IPS-20b (cell line): ENCODE results near the gene GGA1.

Experiments used
- H3K27ac ChIP-seq: one replicate; pipeline ENCODE4 v1.5.1; 2013; ENCODE audit warnings: low read length
- H3K27me3 ChIP-seq: 2 replicates; pipeline ENCODE4 v1.6.1; 2013; ENCODE audit warnings: mild to moderate bottlenecking, low read length, inconsistent platforms; ENCODE audit not compliant: insufficient read depth
- H3K36me3 ChIP-seq: 2 replicates; pipeline ENCODE4 v1.6.1; 2013; ENCODE audit warnings: low read depth, mild to moderate bottlenecking, inconsistent platforms, low read length, moderate library complexity; ENCODE audit not compliant: insufficient read depth
- H3K4me1 ChIP-seq: 2 replicates; pipeline ENCODE4 v1.6.1; 2013; ENCODE audit warnings: mild to moderate bottlenecking, control low read depth, inconsistent platforms, low read length, moderate library complexity; ENCODE audit not compliant: insufficient read depth
- H3K4me3 ChIP-seq: 2 replicates; pipeline ENCODE4 v1.5.1; 2013; ENCODE audit warnings: mild to moderate bottlenecking, low read length, inconsistent platforms
- H3K9ac ChIP-seq: 2 replicates; pipeline ENCODE4 v1.6.1; 2013; ENCODE audit warnings: low read depth, mild to moderate bottlenecking, inconsistent platforms, low read length, moderate library complexity
- H3K9me3 ChIP-seq: 2 replicates; pipeline ENCODE4 v1.6.1; 2013; ENCODE audit warnings: mild to moderate bottlenecking, low read depth, low read length, inconsistent platforms; ENCODE audit not compliant: insufficient read depth

Gene GGA1

DNA sequence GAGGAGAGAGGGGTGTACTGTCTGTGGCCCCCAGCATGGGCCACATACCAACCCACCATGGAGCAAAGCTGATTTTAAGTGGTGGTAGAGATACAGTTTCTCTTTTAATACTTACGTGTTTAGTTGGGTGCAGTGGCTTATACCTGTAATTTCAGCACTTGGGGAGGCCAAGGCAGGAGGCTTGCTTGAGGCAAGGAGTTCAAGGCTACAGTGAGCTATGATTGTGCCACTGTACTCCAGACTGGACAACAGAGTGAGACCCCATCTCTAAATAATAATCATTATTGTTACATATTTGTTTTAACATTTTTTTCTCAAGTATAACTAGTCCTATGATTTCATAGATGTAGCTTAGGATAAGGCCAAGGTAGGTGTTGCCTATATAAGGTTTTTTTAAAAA, 8.8 kb downstream of the GGA1 start:
- Histone ChIP-seq H3K27ac (no peak overlapping the region), H3K4me1 (no peaks in the 10 kb centered on the region), H3K9me3 (no peaks in the 10 kb centered on the region), H3K36me3 (peaks cover 56% of the 10 kb centered on the region), H3K9ac (no peak overlapping the region), H3K27me3 (no peaks in the 10 kb centered on the region), H3K4me3 (no peak overlapping the region)

DNA sequence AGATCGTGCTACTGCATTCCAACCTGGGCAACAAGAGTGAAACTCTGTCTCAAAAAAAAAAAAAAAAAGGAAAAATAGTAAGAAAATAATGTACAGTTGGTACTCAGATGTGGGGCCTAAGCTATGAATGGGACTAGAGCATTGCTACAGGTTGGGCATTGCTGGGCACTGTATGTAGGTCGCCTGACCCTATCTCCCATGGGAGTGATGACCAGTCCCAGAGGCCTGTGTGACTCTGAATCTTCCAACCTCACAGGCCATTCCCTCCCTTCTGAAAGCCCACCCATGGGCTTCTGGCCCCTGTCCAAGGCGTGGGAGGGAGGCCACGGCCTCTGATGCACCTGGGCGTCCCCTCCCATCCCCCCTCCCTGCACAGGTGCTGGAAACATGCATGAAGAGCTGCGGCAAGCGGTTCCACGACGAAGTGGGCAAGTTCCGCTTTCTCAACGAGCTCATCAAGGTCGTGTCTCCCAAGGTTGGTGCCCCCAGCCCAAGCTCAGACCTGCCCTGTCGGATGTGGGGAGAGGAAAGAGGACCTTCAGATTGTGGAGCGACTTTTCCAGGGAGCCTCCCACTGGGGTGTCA, 9.5 kb downstream of the GGA1 start:
- H3K9ac ChIP-seq = no peak overlapping the region
- H3K4me1 ChIP-seq = no peaks in the 10 kb centered on the region
- no peaks in the 10 kb centered on the region for H3K27me3 ChIP-seq
- peaks cover 52% of the 10 kb centered on the region for H3K36me3 ChIP-seq
- no peak overlapping the region for H3K4me3 ChIP-seq
- no peaks in the 10 kb centered on the region for H3K9me3 ChIP-seq
- no peak overlapping the region for H3K27ac ChIP-seq

DNA sequence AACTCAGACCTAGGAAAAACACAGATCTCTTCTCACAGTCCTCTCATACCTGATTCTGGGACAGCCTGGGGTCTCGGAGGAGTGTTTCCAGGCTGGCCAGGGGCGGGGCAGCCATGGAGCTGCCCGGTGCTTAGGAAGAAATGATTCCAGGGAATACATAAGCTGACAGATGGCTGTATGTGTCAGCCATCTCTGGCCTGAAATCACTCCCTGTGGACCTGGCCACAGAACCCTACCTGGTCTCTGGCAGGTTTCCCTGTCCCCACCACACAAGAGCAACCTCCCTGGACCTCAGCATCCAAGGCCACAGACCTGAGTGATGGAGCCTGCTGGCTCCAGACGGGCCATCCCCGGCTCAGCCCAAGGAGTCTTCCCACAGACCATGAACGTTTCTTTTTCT, 10.0 kb downstream of the GGA1 start:
- Histone ChIP-seq H3K36me3 (peaks cover 50% of the 10 kb centered on the region), H3K27me3 (no peaks in the 10 kb centered on the region), H3K4me3 (no peak overlapping the region), H3K9ac (no peak overlapping the region), H3K4me1 (peaks cover under 1% of the 10 kb centered on the region; the same call in 1 of the 2 replicates), H3K27ac (no peak overlapping the region), H3K9me3 (no peaks in the 10 kb centered on the region)

DNA sequence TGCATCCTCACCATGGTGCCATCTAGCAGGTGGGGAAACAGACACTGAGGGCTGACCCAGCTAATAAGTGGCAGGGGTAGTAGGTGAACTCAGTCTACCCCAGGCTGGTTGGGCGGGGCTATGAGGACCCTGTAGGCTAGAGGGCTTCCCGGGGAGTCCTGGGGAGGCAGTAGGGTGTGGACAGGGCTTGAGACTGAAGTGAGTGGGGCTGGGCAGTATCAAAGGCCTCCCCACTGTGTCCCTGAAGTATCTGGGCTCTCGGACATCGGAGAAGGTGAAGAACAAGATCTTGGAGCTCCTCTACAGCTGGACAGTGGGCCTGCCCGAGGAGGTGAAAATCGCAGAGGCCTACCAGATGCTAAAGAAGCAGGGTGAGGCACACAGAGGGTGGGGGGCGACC, 11.4 kb downstream of the GGA1 start:
- Histone ChIP-seq H3K4me3 (no peak overlapping the region), H3K36me3 (peaks cover 42% of the 10 kb centered on the region), H3K27me3 (no peaks in the 10 kb centered on the region), H3K9ac (no peak overlapping the region), H3K27ac (no peak overlapping the region), H3K9me3 (no peaks in the 10 kb centered on the region), H3K4me1 (peaks cover 2% of the 10 kb centered on the region; the same call in 1 of the 2 replicates)

DNA sequence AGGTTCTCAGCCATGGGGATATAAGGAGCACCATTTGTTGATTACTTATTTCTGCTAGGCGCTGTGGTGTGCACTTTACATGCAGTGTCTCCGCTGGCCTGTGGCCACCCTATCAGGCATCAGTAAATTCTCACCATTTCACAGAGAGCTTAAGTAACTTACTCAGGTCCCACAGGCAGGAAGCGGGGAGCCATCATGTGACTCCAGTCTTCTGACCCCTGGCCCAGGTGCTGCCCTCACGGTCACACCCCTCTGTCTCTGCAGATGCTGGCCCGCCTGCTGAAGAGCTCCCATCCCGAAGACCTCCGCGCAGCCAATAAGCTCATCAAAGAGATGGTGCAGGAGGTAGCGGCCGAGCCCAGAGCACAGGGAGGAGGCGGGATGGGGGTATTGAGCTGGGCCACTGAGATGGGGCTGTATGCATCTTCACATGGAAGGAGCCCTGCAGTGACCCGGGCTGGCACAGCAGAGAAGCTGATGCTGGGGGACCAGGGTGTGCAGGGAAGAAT, 12.8 kb downstream of the GGA1 start:
- no peak overlapping the region for H3K9ac ChIP-seq
- H3K9me3 ChIP-seq = no peaks in the 10 kb centered on the region
- no peaks in the 10 kb centered on the region for H3K27me3 ChIP-seq
- H3K27ac ChIP-seq = no peak overlapping the region
- H3K4me1 ChIP-seq = peaks cover 2% of the 10 kb centered on the region; the same call in 1 of the 2 replicates
- peaks cover 47% of the 10 kb centered on the region for H3K36me3 ChIP-seq
- H3K4me3 ChIP-seq = no peak overlapping the region

DNA sequence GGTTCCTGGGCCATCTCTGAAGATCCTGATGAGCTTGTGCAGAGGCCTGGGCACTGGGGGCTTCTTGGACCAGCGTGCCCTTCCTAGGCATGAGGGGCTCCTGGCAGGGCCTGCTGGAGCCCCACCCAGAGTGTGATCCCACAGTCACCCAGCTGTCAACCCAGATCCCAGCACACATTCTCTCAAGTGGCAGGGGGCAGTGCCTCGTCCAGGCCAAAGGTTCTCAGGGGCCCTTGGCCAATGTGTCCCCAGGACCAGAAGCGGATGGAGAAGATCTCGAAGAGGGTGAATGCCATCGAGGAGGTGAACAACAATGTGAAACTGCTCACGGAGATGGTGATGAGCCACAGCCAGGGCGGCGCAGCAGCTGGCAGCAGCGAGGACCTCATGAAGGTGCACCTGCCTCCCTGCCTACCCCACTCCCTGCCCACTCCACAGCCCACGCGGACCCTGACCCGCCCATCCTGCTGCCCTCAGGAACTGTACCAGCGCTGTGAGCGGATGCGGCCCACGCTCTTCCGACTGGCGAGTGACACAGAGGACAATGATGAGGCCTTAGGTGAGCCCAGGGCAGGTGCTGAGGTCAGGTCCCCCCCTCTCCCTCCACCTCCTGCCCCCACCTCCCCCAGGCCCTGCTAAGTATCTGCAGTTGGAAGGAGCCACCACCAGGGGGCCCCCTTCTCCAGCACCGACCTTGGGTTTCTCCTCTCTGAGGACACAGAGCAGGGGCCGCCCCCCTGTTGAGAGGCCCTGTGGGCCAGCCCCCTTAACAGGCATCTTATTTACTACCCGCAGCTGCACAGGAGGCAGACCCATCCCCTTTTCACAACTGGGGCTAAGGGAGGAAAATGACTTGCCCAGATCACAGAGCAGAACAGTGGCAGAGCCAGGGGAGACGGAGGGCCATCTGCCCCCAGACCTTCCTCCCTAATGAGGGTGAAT, 14.7 kb downstream of the GGA1 start:
- no peak overlapping the region for H3K4me3 ChIP-seq
- H3K9me3 ChIP-seq = no peaks in the 10 kb centered on the region
- H3K36me3 ChIP-seq = peaks cover 32% of the 10 kb centered on the region
- H3K9ac ChIP-seq = peak overlapping the region; percentile 37; the same call in 1 of the 2 replicates
- H3K4me1 ChIP-seq = peaks cover 2% of the 10 kb centered on the region; the same call in 1 of the 2 replicates
- no peak overlapping the region for H3K27ac ChIP-seq
- H3K27me3 ChIP-seq = no peaks in the 10 kb centered on the region

DNA sequence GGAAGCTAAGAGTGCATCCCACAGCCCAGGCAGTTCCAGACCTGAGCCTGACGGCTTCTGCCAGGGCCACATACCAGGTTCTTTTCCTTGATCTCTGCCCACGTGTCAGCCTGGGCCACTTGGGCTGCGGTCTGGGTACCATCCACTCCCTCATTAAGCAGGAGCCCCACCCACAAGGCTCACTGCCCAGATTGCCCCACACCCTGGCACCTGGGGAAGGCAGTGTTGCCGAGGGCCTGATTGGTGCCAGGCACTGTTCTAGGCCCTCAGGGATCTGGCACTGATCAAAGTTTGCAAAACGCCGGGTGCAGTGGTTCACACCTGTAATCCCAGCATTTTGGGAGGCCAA, 15.4 kb downstream of the GGA1 start:
- H3K27me3 ChIP-seq = no peaks in the 10 kb centered on the region
- peak overlapping the region; percentile 37; the same call in 1 of the 2 replicates for H3K9ac ChIP-seq
- no peaks in the 10 kb centered on the region for H3K9me3 ChIP-seq
- peaks cover 2% of the 10 kb centered on the region; the same call in 1 of the 2 replicates for H3K4me1 ChIP-seq
- H3K4me3 ChIP-seq = no peak overlapping the region
- peaks cover 26% of the 10 kb centered on the region for H3K36me3 ChIP-seq
- no peak overlapping the region for H3K27ac ChIP-seq

DNA sequence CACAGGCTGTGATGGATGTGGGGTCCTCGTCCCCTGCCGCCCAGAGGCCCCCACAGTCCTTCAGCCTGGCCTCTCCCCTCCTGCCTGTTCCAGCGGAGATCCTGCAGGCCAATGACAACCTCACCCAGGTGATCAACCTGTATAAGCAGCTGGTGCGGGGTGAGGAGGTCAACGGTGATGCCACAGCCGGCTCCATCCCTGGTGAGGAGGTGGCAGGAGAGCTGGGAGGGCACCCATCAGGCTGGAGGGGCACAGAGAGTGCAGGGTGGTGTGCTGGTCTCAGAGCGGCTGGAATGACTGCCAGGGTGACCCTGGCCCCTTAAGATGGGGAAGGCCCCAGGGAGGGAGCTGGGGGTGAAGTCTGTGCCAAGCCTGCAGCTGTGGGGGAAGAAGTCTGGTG, 16.2 kb downstream of the GGA1 start:
- Histone ChIP-seq H3K36me3 (peaks cover 26% of the 10 kb centered on the region), H3K4me3 (no peak overlapping the region), H3K27me3 (no peaks in the 10 kb centered on the region), H3K9me3 (no peaks in the 10 kb centered on the region), H3K9ac (no peak overlapping the region), H3K4me1 (peaks cover 2% of the 10 kb centered on the region; the same call in 1 of the 2 replicates), H3K27ac (no peak overlapping the region)

DNA sequence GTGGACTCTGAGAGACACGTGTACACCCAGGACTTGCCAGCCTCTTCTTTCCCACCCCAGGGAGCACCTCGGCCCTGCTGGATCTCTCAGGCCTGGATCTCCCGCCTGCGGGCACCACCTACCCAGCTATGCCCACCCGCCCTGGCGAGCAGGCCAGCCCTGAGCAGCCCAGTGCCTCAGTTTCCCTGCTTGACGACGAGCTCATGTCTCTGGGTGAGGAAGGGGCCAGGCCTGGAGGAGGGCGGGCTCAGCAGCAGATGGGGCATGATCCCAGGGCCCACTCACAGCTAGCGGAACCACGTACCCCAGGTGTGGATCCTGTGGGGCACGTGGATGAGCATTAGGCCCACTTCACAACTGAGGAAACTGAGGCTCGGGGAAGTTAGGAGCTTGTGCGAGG, 17.1 kb downstream of the GGA1 start:
- Histone ChIP-seq H3K9me3 (no peaks in the 10 kb centered on the region), H3K36me3 (peaks cover 24% of the 10 kb centered on the region), H3K9ac (no peak overlapping the region), H3K27me3 (no peaks in the 10 kb centered on the region), H3K4me3 (no peak overlapping the region), H3K27ac (no peak overlapping the region), H3K4me1 (peaks cover 2% of the 10 kb centered on the region; the same call in 1 of the 2 replicates)

DNA sequence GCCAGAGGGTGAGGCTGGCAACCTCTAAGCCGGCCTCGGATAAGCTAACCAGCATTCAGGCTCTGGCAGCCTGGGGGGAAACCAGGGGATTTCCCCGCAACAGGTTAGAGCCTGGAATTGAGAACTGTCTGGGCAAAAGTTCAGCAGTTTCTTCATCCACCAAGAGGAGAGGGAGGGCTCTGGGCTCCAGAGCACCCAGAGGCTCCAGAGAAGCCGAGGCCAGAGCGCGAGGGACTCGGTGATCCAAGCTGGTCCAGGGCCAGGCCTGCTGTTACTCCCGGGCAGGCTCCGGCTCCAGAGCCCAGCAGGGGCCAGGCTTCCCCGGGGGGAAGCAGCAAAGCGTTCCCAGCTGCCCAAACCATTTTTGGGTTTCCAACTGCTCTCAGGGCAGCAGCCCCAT, 17.5 kb downstream of the GGA1 start:
- Histone ChIP-seq H3K27ac (no peak overlapping the region), H3K27me3 (no peaks in the 10 kb centered on the region), H3K36me3 (peaks cover 22% of the 10 kb centered on the region), H3K9ac (no peak overlapping the region), H3K4me3 (no peak overlapping the region), H3K9me3 (no peaks in the 10 kb centered on the region), H3K4me1 (peaks cover 2% of the 10 kb centered on the region; the same call in 1 of the 2 replicates)

DNA sequence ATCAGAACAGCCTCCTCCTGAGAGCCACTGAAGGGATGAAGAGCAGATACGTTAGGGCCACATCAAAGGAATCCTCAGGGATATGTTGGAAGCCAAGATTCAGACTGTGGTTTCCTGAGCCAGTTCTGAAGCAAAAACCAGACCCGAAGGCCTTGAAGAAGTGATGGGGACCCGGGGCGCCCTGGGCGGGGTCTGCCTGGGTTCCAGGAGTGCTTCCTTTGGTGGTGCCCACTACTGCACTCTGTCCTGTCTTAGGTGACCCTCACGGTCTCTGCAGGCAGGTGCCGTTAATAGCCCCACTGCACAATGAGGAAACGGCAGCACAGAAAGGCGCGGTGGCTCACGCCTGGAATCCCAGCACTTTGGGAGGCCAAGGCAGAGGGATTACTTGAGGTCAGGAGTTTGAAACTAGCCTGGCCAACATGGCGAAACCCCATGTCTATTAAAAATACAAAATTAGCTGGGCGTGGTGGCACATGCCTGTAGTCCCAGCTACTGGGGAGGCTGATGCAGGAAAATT, 18.0 kb downstream of the GGA1 start:
- Histone ChIP-seq H3K36me3 (peaks cover 22% of the 10 kb centered on the region), H3K27me3 (no peaks in the 10 kb centered on the region), H3K27ac (no peak overlapping the region), H3K9me3 (no peaks in the 10 kb centered on the region), H3K9ac (no peak overlapping the region), H3K4me1 (peaks cover 2% of the 10 kb centered on the region; the same call in 1 of the 2 replicates), H3K4me3 (no peak overlapping the region)
